ENCODE results near the gene ZNF777. TPM values are rescaled to one million over a fixed set of nuclear protein-coding genes. Genes with fewer than 3 reads are reported as not detected.

ZNF777 gene
- total and polyA plus RNA-seq, 2 of the 4 experiments (the other 2 are of a cell fraction): 3.2 to 6.5 TPM

- Histone ChIP-seq H4K91ac (ENCODE audit: insufficient read depth, low read depth, low read length) (no peak overlapping the region), H2BK20ac (ENCODE audit: low read depth, low read length) (no peak overlapping the region), H3K27ac (ENCODE audit: insufficient read depth, low read length) (no peak overlapping the region), H4K5ac (ENCODE audit: low read depth, low read length) (no peak overlapping the region), H3K14ac (replicated peaks; ENCODE audit: low read depth, low read length) (no peak overlapping the region), H3K79me1 (ENCODE audit: low read depth in 1 of 2, low read length in 2 of 2) (peaks cover 30 to 43% of the 10 kb centered on the region in 2 experiments), H3K56ac (ENCODE audit: extremely low read depth, insufficient read depth, low read length) (no peak overlapping the region), H3K18ac (ENCODE audit: low read depth, low read length) (no peak overlapping the region), H3K4me1 (ENCODE audit: control insufficient read depth, insufficient read depth, low read length) (peaks cover 1% of the 10 kb centered on the region; the same call in 1 of the 2 replicates), H3K4me2 (ENCODE audit: low read depth, low read length) (no peak overlapping the region), H2AK5ac (ENCODE audit: low read depth, low read length) (no peak overlapping the region), H3K9ac (ENCODE audit: low read depth, low read length) (no peak overlapping the region), H4K8ac (ENCODE audit: low read depth in 2 of 2, low read length in 2 of 2) (no peak overlapping the region), H3K9me1 (ENCODE audit: insufficient read depth, low read length) (peaks cover 2% of the 10 kb centered on the region; the same call in 1 of the 2 replicates), H3K9me3 (ENCODE audit: control insufficient read depth, insufficient read depth, low read length) (no peaks in the 10 kb centered on the region), H3K36me3 (ENCODE audit: control insufficient read depth, insufficient read depth, low read length) (peaks cover 53% of the 10 kb centered on the region), H2BK5ac (ENCODE audit: low read depth, low read length, poor library complexity, severe bottlenecking) (no peak overlapping the region), H2AFZ (replicated peaks; ENCODE audit: low read length, poor library complexity) (no peak overlapping the region), H3K4me3 (ENCODE audit: insufficient read depth, low read depth, low read length) (no peak overlapping the region), H2AK9ac (replicated peaks; ENCODE audit: low read depth, low read length, poor library complexity) (no peak overlapping the region), H2BK120ac (ENCODE audit: low read depth, low read length) (no peak overlapping the region), H2BK15ac (ENCODE audit: low read depth, low read length) (no peak overlapping the region), H3K23ac (ENCODE audit: low read depth, low read length) (no peak overlapping the region), H3K4ac (ENCODE audit: low read depth, low read length) (no peak overlapping the region), H4K20me1 (ENCODE audit: insufficient read depth, low read length) (peaks cover 16% of the 10 kb centered on the region), H3K27me3 (ENCODE audit: control insufficient read depth, insufficient read depth, low read length) (no peaks in the 10 kb centered on the region)
- DNase-seq: no peak
- no peak for ATAC-seq (ENCODE audit: low read depth)
- WGBS, 2 experiments (ENCODE audit: extremely low coverage in 2 of 2, insufficient read length in 1 of 2): 89% methylated on average over 3 of the region's 10 CpGs; no CpG with 5 or more reads in 1 of the 2 experiments
- BruUV-seq (replicated peaks): no TSS peak
- TF ChIP-seq MXI1 (IDR thresholded peaks at IDR 0.05; ENCODE audit: borderline replicate concordance, low read depth, low read length): no peak
- no peak for TF ChIP-seq MAZ (IDR thresholded peaks at IDR 0.05; ENCODE audit: borderline replicate concordance, low read depth, low read length)
- TF ChIP-seq RCOR1 (IDR thresholded peaks at IDR 0.05; ENCODE audit: insufficient replicate concordance, low read length): no peak
- TF ChIP-seq RAD21 (IDR thresholded peaks at IDR 0.05; ENCODE audit: low read length): no peak
- no peak for TF ChIP-seq CHD1 (IDR thresholded peaks at IDR 0.05; ENCODE audit: low read depth, low read length)
- no peak for TF ChIP-seq FOS (IDR thresholded peaks at IDR 0.05; ENCODE audit: low read depth, low read length)
- ChIA-PET POLR2A (ENCODE audit: unreplicated experiment) (no interaction called here), CTCF (no interaction called here)
- intact Hi-C loops (cut with micrococcal nuclease) (no loop called here), dilution Hi-C loops (cut with HindIII; ENCODE audit: low sequenced_read_pairs, unreplicated experiment) (no loop called here), in situ Hi-C loops (cut with MboI; ENCODE audit: low sequenced_read_pairs) (no loop called here)
Measured at GRCh38 chr7:149454006-149454405, 6.9 kb downstream of the ZNF777 start.

All from IMR-90 (cell line).